SK-N-SH treated with all-trans-retinoic acid at 6 μM for 48 hours (cell line): ENCODE measurements around the gene TSHZ1.

Experiments
- ATAC-seq: fragments of 200-7000 bp; cut with Tn5 transposase; 3 replicates; pipeline ENCODE4 v1.9.1; 2020; ENCODE audit warnings: mild to moderate bottlenecking, moderate library complexity
- ARNTL ChIP-seq: fragments of 450-650 bp; formaldehyde crosslinking; IDR thresholded peaks from 2 replicates; pipeline ENCODE4 v1.5.0; 2020; ENCODE audit warnings: low read depth, mild to moderate bottlenecking, moderate library complexity, borderline replicate concordance
- BACH2 ChIP-seq: fragments of 250-450 bp; sonication (Bioruptor Pico); IDR thresholded peaks from 2 replicates; pipeline ENCODE4 v1.9.0; 2021; ENCODE audit warnings: mild to moderate bottlenecking, borderline replicate concordance
- CREB5 ChIP-seq: fragments of 250-450 bp; sonication (Bioruptor Pico); IDR thresholded peaks from 2 replicates; pipeline ENCODE4 v1.5.1; 2020; ENCODE audit warnings: low read depth, mild to moderate bottlenecking, moderate library complexity
- CSDC2 ChIP-seq: fragments of 250-450 bp; sonication (Bioruptor Pico); IDR thresholded peaks from 2 replicates; pipeline ENCODE4 v1.5.0; 2020; ENCODE audit warnings: mild to moderate bottlenecking, moderate library complexity
- CSRNP3 ChIP-seq: fragments of 250-450 bp; sonication (Bioruptor Pico); IDR thresholded peaks from 2 replicates; pipeline ENCODE4 v1.5.1; 2021; ENCODE audit warnings: mild to moderate bottlenecking, moderate library complexity
- ESRRG ChIP-seq: fragments of 250-450 bp; sonication (Bioruptor Pico); IDR thresholded peaks from 2 replicates; pipeline ENCODE4 v1.6.1; 2021; ENCODE audit warnings: mild to moderate bottlenecking
- GLIS3 ChIP-seq: fragments of 250-450 bp; sonication (Bioruptor Pico); IDR thresholded peaks from 2 replicates; pipeline ENCODE4 v1.5.0; 2020; ENCODE audit warnings: mild to moderate bottlenecking, moderate library complexity
- ISL1 ChIP-seq: fragments of 250-450 bp; sonication (Bioruptor Pico); IDR thresholded peaks from 2 replicates; pipeline ENCODE4 v2.1.2; 2022; ENCODE audit warnings: mild to moderate bottlenecking, moderate library complexity
- OSR1 ChIP-seq: fragments of 250-450 bp; sonication (Bioruptor Pico); IDR thresholded peaks from 2 replicates; pipeline ENCODE4 v1.8.0; 2022; ENCODE audit warnings: moderate library complexity, mild to moderate bottlenecking, inconsistent platforms
- PATZ1 ChIP-seq: fragments of 250-450 bp; sonication (Bioruptor Pico); IDR thresholded peaks from 2 replicates; pipeline ENCODE4 v1.8.0; 2020; ENCODE audit warnings: mild to moderate bottlenecking, moderate library complexity, borderline replicate concordance
- RARB ChIP-seq: fragments of 250-450 bp; sonication (Bioruptor Pico); IDR thresholded peaks from 2 replicates; pipeline ENCODE4 v1.8.0; 2021; ENCODE audit warnings: mild to moderate bottlenecking, moderate library complexity
- SNAI2 ChIP-seq: fragments of 250-450 bp; sonication (Bioruptor Pico); IDR thresholded peaks from 2 replicates; pipeline ENCODE4 v1.5.0; 2020; ENCODE audit warnings: mild to moderate bottlenecking, moderate library complexity
- TCF4 ChIP-seq: fragments of 250-450 bp; sonication (Bioruptor Pico); IDR thresholded peaks from 2 replicates; pipeline ENCODE4 v1.8.0; 2021; ENCODE audit warnings: mild to moderate bottlenecking, moderate library complexity, borderline replicate concordance
- TOX ChIP-seq: fragments of 250-450 bp; sonication (Bioruptor Pico); IDR thresholded peaks from 2 replicates; pipeline ENCODE4 v1.8.0; 2021; ENCODE audit warnings: mild to moderate bottlenecking, moderate library complexity, borderline replicate concordance
- TSHZ2 ChIP-seq: fragments of 250-450 bp; sonication (Bioruptor Pico); IDR thresholded peaks from 2 replicates; pipeline ENCODE4 v1.5.0; 2020; ENCODE audit warnings: mild to moderate bottlenecking, moderate library complexity
- ZC3H10 ChIP-seq: fragments of 250-450 bp; sonication (Bioruptor Pico); IDR thresholded peaks from 2 replicates; pipeline ENCODE4 v1.5.1; 2021; ENCODE audit warnings: mild to moderate bottlenecking, moderate library complexity
- ZFP3 ChIP-seq: fragments of 250-450 bp; sonication (Bioruptor Pico); IDR thresholded peaks from 2 replicates; pipeline ENCODE4 v1.5.0; 2020; ENCODE audit warnings: mild to moderate bottlenecking, moderate library complexity
- ZFP30 ChIP-seq: fragments of 450-650 bp; formaldehyde crosslinking; IDR thresholded peaks from 2 replicates; pipeline ENCODE4 v1.5.0; 2022; ENCODE audit warnings: mild to moderate bottlenecking, moderate library complexity
- ZNF70 ChIP-seq: fragments of 450-650 bp; formaldehyde crosslinking; IDR thresholded peaks from 2 replicates; pipeline ENCODE4 v1.5.0; 2020; ENCODE audit warnings: mild to moderate bottlenecking, moderate library complexity
- ZNF8 ChIP-seq: fragments of 450-650 bp; formaldehyde crosslinking; IDR thresholded peaks from 2 replicates; pipeline ENCODE4 v1.5.0; 2020; ENCODE audit warnings: mild to moderate bottlenecking, moderate library complexity

The TSHZ1 gene

GRCh38 chr18:75304678-75305557 lies 94.3 kb downstream of the TSHZ1 start (continued):
- TF ChIP-seq PATZ1 (CRISPR knock-in tag) = no peak
- no peak for TF ChIP-seq BACH2 (CRISPR knock-in tag)
- TF ChIP-seq TOX (CRISPR knock-in tag) = no peak
- no peak for TF ChIP-seq TSHZ2 (CRISPR knock-in tag)

GRCh38 chr18:75305984-75306383 lies 95.4 kb downstream of the TSHZ1 start:
- TF ChIP-seq ZFP3 (CRISPR knock-in tag) = no peak
- TF ChIP-seq CSRNP3 = no peak
- TF ChIP-seq RARB = no peak
- no peak for TF ChIP-seq TCF4
- no peak for TF ChIP-seq CREB5 (CRISPR knock-in tag)
- TF ChIP-seq ZNF70 = no peak
- TF ChIP-seq ARNTL (CRISPR knock-in tag) = no peak
- no peak for TF ChIP-seq ZNF8 (CRISPR knock-in tag)
- TF ChIP-seq ISL1 (CRISPR knock-in tag) = no peak
- TF ChIP-seq PATZ1 (CRISPR knock-in tag) = no peak
- no peak for TF ChIP-seq ZC3H10 (CRISPR knock-in tag)
- TF ChIP-seq GLIS3 (CRISPR knock-in tag) = no peak
- no peak for TF ChIP-seq TOX (CRISPR knock-in tag)
- no peak for TF ChIP-seq OSR1 (CRISPR knock-in tag)
- TF ChIP-seq ESRRG (CRISPR knock-in tag) = no peak
- TF ChIP-seq ZFP30 = no peak
- no peak for TF ChIP-seq SNAI2 (CRISPR knock-in tag)
- no peak for ATAC-seq

- no peak for ATAC-seq
- TF ChIP-seq ZFP3 (CRISPR knock-in tag) = no peak
- no peak for TF ChIP-seq ESRRG (CRISPR knock-in tag)
- no peak for TF ChIP-seq ZNF8 (CRISPR knock-in tag)
- TF ChIP-seq CSDC2 (CRISPR knock-in tag) = no peak
- TF ChIP-seq ZFP30 = no peak
- TF ChIP-seq TOX (CRISPR knock-in tag) = no peak
- TF ChIP-seq ISL1 (CRISPR knock-in tag) = no peak
- TF ChIP-seq, all 23 proteins: peak for 0
Measured at GRCh38 chr18:75307530-75307929, 96.9 kb downstream of the TSHZ1 start.
